GM21619 (cell line): ENCODE data around the gene RGS7.
"Not testable (repeated sequence)": the region's sequence is repeated elsewhere in the genome, so short reads cannot be mapped to it uniquely, and the experiment has no call there.

Experiments
- ATAC-seq: cut with Tn5 transposase; IDR thresholded peaks from one replicate; pipeline ENCODE4 v1.9.1; 2021; ENCODE audit not compliant: unreplicated experiment

RGS7 gene

DNA sequence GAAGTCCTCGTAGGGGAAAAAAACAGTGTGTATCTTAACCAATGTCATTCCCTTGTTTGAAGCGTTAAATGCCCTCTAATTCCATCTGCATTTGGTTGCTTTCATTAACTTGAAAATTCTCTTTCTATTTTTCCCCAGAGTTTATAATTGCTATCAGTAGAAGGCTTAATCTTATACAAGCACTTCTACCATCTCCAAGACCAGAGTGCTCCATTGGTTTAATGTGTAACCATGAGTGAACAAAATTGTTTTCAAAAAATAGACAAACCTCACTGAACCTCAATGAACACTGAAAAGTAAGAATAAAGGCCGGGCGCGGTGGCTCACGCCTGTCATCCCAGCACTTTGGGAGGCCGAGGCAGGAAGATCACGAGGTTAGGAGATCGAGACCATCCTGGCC, 141.3 kb downstream of the RGS7 start:
- no peak for ATAC-seq

DNA sequence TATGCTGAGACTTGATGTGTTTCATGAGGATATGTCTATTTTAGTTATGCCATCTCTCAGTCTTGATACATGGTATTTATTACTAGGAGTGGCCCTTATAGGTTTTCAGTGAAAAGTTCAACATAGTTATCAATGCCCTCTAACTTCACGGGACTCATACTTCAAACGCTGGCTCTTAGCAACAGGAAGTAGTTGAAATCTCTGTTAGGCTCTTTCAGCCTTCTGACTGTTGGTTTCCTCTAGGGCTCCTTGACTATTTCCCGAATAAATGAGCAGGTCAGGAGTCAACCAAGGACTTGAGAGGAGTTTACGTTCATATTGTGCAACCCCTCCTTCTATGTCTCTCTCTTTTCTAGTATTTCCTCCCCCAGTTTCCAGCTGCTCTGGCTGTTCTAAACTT, 141.8 kb downstream of the RGS7 start:
- ATAC-seq, result no peak

DNA sequence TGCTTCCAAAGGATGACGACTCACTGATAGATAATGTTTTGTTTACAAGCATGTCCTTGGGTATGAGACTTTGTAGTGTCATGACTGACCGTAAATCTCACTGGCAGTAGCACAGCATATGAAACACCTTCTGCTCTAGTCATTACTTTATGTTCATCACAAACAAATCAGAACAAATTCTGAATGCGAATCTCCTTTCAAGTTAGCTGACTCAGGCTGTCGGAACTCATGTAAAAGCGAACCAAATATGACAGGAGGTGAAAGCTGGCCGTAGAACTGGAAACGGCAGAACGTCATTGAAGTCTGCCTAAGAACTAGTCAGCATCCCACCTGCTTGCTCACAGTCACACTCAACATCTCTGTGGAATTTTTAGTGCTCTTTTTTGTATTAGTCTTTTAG, 143.9 kb downstream of the RGS7 start:
- ATAC-seq, result no peak

DNA sequence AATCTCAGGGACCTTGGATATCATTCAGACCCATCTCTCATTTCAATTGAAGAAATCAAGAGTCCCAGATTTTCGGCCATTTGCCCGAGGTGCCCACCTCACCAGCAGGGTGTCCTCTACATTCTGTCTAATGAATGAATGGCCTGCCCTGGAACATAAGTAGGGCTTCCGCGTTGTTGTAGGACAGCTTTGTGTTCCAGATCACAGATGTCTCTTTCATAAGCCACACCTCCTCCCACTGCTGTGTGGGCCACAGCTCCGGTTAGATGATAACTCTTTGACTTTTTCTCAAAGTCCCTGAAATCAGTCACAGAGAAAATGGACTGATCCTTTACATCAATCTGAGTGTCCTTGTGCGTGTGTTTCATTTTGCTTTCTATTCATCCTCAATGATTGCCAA, 144.4 kb downstream of the RGS7 start:
- no peak for ATAC-seq

DNA sequence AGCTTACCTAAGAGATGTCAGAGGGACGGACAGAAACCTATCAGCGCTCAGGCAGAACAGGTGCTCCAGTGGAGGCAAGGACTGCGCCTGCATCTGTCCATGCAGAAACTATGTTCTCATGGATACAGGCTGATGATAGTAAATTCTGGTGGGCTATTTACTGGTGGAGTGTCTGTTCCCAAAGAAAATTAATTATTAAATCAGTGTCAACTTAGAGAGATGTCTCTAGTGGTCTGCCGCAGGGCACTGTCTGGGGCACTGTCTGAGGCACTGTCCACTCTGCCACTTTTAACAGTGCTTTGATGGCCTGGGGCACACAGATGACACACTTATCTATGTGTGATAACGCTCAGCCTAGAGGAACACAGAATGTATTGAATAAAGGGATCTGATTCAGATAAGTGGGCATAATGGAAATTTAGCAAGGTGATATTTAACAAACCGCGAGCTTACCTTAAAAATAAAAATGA, 148.1 kb downstream of the RGS7 start:
- ATAC-seq, result no peak

DNA sequence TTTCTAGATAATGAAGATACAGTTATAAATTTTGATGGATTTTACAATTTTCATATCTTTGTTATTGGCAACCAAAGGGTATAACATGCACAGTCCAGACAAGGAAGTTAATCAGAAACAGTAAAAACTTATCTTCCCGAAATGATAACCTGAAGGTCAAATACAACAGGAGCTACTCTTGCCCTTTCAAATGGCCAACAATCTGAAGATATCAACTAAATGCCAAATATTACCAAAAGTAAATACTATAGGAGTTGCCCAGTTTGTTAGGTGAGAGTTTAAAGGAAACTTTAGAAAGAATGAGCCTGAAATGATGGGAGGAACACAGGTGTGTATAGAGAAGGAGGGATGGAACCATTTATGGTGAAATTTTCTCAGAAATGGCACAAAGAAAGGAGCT, 153.2 kb downstream of the RGS7 start:
- no peak for ATAC-seq

DNA sequence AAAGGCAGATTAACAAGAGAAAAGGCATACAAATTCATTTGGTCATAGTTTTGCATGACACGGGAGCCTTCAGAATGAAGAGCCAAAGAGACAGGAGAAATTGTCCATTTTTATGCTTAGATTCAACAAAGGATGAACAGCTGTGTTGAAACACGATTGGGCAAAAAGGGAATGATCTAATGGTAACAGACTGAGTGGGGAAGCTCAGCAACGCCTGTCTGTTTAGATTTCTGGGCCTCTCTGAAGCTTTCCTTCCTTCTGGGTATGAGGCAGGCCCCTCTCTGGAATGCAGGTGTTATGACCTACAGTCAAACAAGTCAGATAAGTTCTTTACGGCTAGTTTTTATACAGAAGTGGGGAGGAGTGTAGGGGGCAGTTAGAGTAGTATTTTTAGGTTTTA, 154.6 kb downstream of the RGS7 start:
- ATAC-seq, result no peak

DNA sequence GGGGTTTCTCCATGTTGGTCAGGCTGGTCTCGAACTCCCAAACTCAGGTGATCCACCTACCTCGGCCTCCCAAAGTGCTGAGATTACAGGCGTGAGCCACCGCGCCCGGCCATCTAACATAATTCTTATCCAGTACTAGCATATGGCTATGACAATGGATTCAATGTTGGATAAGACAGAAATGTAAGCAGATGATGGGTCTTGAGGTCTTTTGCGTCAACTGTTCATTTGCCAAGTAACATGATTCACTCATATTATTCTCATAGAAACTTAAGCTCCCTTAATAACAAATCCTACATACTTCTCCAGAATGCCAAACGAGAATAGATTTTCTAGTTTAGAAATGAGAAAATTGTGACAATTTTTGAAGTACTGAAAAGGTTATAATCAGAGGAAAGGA, 170.3 kb downstream of the RGS7 start:
- ATAC-seq, result no peak

DNA sequence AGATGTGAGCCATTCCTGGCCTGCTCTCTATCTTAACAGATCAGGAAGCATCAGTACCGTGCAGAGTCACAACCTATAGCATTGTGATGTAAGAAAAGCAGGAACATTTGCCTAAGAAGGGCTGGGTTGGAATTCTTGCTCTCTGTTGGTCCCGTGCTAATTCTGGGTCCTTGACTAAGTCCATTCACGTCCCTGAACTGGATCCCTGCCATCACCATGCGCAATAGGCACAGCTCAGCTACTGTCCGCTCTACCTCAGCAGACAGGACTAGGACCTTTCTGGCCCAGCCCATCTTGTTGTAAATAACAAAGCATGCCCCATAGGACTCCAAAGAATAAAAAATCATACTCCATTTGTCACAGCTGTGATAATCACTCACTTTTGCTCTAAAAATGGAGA, 175.0 kb downstream of the RGS7 start:
- ATAC-seq, result no peak

DNA sequence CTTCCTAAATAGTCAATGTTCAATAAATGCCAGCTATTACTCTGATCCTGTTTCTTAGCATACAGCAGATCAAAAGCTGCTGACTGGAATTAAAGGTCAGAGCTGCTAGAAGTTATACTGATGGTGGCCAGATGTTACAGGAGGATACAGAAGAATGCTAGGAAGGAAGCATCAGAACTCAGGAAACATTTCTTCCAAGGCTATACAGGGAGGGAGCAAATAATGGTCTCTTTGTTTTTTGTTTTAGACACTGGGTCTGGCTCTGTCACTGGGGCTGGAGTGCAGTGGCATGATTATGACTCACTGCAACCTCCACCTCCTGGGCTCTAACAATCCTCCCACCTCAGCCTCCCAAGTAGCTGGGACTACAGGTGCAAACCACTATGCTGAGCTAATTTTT, 175.5 kb downstream of the RGS7 start:
- ATAC-seq, result no peak

DNA sequence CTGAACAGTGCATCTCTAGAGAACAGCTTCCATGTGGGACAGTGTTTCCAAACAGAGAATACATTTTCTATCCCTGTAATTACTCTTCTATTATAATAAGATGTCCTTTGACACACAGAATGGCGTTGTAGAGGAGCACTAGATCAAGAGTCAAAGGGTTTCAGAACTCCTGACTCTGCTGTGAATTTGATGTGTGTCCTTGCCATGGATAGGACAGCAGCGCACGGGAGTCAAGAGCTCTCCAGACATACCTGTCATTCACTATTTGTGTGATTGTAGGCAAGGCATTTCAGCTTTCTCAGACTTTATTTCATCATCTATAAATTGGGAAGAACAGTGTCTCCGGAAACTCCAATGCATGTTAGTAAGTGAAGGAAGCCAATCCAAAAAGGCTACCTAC, 176.4 kb downstream of the RGS7 start:
- no peak for ATAC-seq

DNA sequence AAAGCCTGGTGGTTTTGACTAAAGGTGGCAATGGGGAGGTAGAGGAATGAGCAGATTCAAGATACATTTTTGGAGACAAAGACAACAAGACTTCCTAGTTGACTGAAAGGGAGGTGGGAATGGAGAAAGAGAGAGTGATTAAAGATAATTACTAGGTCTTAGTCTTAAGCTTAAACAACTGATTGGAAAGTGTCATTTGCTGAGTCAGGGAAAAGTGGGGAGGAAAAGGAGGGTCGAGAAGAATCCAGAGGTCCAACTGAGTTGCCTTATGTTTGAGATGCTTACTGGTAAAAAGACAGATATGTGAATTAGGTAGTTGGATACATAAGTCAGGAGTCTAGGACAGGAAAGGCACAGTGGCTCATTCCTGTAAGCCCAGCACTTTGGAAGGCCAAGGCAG, 179.3 kb downstream of the RGS7 start:
- no peak for ATAC-seq

DNA sequence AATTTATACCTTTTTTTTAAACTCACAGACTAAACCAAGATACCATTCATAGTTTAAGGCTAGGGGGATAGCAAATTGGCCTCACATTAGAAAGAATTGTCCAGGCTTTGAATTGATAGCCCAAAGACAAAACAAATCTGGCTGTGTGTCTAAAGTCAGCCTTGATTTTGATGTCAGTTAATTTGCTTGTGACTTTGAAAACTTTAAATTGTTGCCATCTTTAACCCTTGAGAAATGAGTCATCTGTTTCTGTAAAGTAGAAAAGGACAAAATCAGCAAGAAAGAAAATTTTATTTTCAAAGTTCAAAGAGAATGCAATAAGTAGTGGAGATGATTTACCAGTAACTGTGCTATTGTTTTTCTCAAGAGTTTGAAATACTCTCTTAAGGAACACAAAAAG, 184.5 kb downstream of the RGS7 start:
- ATAC-seq, result no peak

DNA sequence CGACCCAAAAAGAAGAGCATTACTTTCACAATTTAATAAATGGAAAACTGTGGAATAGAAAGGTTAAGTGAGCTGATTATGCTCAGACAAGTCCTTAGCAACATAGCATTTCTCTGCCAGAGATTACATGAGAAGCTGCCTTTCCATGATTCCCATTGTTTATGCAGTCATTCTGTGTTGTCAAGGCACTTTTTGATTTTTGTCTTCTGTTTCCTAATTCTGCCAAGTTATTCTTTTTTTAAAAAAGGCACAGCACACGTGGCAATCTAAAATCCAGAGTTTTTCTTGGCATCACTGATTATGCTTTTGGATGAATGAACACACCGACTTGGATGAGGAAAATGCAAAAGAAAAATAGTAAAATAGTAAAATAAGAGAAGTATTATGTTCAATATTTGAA, 185.0 kb downstream of the RGS7 start:
- ATAC-seq, result no peak

DNA sequence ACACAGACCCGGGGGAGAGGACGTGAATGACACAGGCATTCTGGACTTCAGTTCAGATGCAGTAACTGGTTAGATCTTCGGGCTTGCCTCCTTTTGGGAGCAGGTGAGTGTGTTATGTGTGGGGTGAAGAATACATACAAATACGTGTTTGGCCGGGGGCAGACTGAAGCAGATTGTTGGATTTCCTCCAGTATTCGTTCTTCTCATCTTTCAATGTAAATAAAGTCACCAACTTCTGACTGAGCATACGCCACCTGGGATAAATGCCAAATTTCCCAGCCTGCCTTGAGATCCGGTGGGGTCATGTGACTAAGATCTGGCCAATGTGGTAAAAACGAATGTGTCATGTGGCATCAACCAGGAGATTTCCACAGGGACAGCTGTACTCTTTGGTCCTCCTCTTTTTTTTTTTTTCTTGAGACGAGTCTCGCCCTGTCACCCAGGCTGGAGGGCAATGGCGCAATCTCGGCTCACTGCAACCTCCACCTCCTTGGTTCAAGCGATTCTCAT, 189.8 kb downstream of the RGS7 start:
- no peak for ATAC-seq

DNA sequence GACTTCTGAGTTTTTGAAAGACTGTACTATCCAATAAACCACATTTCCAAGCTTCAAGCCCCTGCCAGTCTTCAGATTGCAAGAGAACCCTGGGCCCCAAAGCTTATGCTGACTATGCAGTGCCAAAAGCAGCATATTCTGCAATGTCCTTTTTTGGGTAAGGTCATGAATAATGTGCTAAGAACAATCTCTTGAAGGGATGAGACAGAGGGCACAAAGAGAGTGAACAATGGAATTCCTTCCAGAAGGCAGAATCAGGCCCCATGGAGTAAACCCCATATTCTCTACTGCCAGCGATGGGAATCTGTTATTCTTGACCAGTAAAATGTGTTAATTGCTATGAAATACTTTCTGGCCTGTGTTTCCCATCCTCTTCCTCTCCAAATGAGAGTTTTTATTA, 190.4 kb downstream of the RGS7 start:
- ATAC-seq, result no peak

DNA sequence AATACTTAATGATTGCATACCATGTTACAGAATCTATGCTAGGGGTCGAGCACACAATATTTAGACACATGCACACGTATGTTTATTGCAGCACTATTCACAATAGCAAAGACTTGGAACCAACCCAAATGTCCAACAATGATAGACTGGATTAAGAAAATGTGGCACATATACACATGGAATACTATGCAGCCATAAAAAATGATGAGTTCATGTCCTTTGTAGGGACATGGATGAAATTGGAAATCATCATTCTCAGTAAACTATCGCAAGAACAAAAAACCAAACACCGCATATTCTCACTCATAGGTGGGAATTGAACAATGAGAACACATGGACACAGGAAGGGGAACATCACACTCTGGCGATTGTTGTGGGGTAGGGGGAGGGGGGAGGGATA, 191.7 kb downstream of the RGS7 start:
- not testable (repeated sequence) for ATAC-seq

DNA sequence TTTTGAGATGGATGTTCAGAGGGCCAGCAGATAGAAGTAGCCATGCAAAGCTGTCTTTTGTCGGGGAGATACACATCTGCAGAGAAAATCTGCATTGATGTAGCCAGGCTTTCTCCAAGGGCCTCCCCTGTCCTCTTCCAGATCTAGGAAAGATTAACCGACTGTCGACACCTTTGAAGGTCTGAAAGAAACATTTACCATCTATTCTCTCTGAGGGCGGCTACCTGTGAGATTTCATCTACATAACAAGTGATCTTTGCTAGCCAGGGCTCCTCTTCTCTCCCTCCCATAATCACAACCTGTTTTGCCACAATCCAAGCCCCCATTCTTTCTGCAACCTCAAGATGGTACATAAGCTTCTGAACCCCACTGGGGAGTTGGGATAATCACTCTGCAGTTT, 193.6 kb downstream of the RGS7 start:
- ATAC-seq, result no peak

DNA sequence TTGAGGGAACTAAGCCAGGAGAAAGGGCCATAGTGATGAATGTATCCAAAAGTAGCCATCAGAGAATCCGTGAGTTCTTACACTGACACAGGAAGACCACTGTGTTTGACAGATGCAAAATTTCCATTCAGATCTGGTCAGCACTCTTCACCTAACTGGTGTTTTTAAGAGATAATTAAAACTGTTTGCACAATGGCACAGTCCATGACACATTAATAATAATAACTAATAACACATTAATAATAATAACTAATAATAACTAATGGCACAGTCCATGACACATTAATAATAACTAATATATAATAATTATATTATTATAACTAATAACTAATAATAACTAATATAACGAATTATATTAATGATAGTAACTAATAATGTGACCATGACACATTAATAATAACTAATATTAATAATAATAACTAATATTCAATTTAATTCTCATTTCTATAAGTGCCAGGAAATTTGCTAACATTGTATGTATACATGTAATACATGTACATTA, 195.8 kb downstream of the RGS7 start:
- ATAC-seq, result no peak

DNA sequence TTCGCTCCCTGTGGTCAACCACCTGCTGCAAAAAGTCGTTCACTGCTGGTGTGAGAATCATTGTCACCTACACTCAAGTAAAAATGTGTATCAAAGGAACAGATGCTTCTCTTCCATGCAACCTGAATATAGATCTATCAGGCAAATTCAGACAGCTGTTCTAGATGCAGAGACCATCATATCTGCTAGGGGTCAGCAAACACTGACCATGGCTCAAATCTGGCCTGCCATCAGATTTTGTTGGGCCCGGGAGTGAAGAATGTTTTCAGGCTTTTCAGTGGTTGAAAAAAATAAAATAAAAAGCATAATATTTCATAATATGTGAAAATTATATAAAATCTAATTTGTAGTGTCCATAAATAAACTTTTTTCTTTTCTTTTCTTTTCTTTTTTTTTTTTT, 199.6 kb downstream of the RGS7 start:
- ATAC-seq, result no peak

DNA sequence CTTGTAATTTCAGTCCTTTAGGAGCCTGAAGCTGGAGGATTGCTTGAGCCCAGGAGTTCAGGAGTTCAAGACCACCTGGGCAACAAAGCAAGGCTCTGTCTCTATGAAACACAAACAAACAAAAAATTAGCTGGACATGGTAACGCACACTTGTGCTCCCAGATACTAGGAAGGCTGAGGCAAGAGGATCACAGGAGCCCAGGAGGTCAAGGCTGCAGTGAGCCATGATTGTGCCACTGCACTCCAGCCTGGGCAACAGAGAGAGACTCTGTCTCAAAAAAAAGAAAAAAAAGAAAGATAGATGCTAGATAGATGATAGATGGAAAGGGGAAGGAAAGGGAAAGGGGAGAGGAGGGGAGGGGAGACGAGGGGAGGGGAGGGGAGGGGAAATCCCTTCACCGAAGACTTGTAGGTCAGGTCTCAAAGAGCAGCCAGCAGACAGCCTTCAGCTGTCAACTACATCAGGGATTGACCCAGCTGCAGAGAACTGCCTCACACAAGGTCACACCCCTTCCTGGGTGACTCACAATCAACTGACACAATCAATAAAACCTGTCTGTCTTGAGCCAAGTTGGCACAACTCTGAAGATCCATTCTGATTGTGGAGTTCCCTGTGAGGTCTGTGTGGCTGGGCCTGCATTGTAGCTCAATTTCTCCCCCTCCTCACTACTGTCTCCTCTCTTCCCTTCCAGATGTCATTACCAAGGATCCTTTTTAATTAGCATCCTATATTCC, 200.6 kb downstream of the RGS7 start:
- ATAC-seq, result no peak

DNA sequence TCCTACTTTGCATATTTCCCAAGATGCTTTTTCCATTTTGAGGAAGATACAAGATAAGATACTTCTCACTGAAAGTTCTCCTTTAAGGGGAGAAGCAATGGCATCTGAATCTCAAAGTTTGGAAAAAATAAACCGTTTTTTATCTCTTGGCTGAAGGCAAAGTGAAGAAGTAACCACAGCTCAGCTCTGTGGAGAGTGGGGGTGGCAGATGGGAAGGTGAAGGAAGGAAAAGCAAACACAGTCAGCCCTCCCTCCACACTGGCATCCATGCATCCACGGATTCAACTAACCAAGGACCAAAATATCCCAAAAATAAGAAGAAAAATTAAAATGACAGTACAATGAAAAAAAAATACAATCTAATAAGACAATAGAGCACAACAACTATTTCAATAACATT, 211.1 kb downstream of the RGS7 start:
- no peak for ATAC-seq
